ENCODE results near the gene KRTAP9-7. TPM values are rescaled to one million over a fixed set of nuclear protein-coding genes. Genes with fewer than 3 reads are reported as not detected.
A peak's percentile ranks its signal among the peaks of the same experiment; 100 is the strongest.

Gene KRTAP9-7
- total and polyA plus RNA-seq, 2 of the 4 experiments (the other 2 are of a cell fraction): not detected

DNA sequence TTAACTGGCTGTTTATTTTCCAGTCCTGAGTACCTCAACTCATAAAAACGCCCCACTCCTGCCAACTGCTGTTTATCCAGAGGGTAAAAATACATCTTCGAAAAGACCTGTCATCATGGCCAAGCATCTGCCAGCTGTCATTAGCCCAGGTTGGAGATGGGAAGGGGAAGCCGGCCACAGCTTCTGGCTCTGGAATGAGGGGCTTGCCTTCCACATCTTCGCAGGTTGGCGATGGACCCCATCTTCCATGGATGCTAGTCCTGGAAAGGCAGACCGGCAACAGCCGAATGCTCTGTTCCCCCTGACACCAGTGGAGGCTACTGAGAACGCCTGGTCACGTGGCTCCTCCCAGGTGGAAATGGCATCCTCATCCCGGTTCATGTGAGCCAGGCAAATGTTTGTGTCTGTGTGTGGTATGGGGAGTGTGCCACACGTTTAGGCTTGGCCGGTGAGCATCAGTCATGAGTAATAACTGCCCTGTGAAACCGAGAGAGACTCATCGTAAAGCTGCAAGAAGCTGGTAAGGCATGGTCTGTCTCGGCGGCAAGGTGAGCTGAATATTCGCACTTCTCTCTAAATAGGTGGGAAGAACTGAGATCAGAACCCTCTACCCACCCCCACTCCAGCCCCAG is 40.4 kb downstream of the KRTAP9-7 start:
- Histone ChIP-seq H3K14ac (replicated peaks; ENCODE audit: low read depth, low read length) (no peak overlapping the region), H4K8ac (ENCODE audit: low read depth in 2 of 2, low read length in 2 of 2) (no peak overlapping the region), H3K4me3 (ENCODE audit: insufficient read depth, low read depth, low read length) (no peak overlapping the region), H3K79me1 (ENCODE audit: low read depth in 1 of 2, low read length in 2 of 2) (no peaks in the 10 kb centered on the region), H4K5ac (ENCODE audit: low read depth, low read length) (no peak overlapping the region), H3K9ac (ENCODE audit: low read depth, low read length) (no peak overlapping the region), H3K9me3 (ENCODE audit: control insufficient read depth, insufficient read depth, low read length) (peaks cover 4% of the 10 kb centered on the region; the same call in 1 of the 2 replicates), H2AFZ (replicated peaks; ENCODE audit: low read length, poor library complexity) (peak overlapping the region; percentile 9), H3K4me2 (ENCODE audit: low read depth, low read length) (no peak overlapping the region), H3K4me1 (ENCODE audit: control insufficient read depth, insufficient read depth, low read length) (no peaks in the 10 kb centered on the region), H3K23ac (ENCODE audit: low read depth, low read length) (no peak overlapping the region), H3K36me3 (ENCODE audit: control insufficient read depth, insufficient read depth, low read length) (no peaks in the 10 kb centered on the region), H3K4ac (ENCODE audit: low read depth, low read length) (no peak overlapping the region), H4K91ac (ENCODE audit: insufficient read depth, low read depth, low read length) (no peak overlapping the region), H2AK5ac (ENCODE audit: low read depth, low read length) (peak overlapping the region; percentile 65; the same call in 1 of the 2 replicates), H2BK15ac (ENCODE audit: low read depth, low read length) (no peak overlapping the region), H2BK120ac (ENCODE audit: low read depth, low read length) (no peak overlapping the region), H2BK20ac (ENCODE audit: low read depth, low read length) (no peak overlapping the region), H2AK9ac (replicated peaks; ENCODE audit: low read depth, low read length, poor library complexity) (no peak overlapping the region), H3K27me3 (ENCODE audit: control insufficient read depth, insufficient read depth, low read length) (peaks cover 5% of the 10 kb centered on the region), H3K27ac (ENCODE audit: insufficient read depth, low read length) (no peak overlapping the region), H3K56ac (ENCODE audit: extremely low read depth, insufficient read depth, low read length) (no peak overlapping the region), H4K20me1 (ENCODE audit: insufficient read depth, low read length) (no peaks in the 10 kb centered on the region), H3K18ac (ENCODE audit: low read depth, low read length) (no peak overlapping the region), H3K9me1 (ENCODE audit: insufficient read depth, low read length) (no peaks in the 10 kb centered on the region), H2BK5ac (ENCODE audit: low read depth, low read length, poor library complexity, severe bottlenecking) (no peak overlapping the region)
- DNase-seq (no peak), ATAC-seq (ENCODE audit: low read depth) (no peak)
- dilution Hi-C loops (cut with HindIII; ENCODE audit: low sequenced_read_pairs, unreplicated experiment) (no loop called here), in situ Hi-C loops (cut with MboI; ENCODE audit: low sequenced_read_pairs) (loop anchor here (10.0 kb wide), 1 partner anchor 59 kb away; no protein-coding TSS in a partner anchor), intact Hi-C loops (cut with micrococcal nuclease) (no loop called here)
- WGBS, 2 experiments (ENCODE audit: extremely low coverage in 2 of 2, insufficient read length in 1 of 2): 86% methylated on average over 5 of the region's 17 CpGs; no CpG with 5 or more reads in 1 of the 2 experiments
- TF ChIP-seq CHD1 (IDR thresholded peaks at IDR 0.05; ENCODE audit: low read depth, low read length) (no peak), POLR2A (IDR thresholded peaks at IDR 0.05; ENCODE audit: low read depth, low read length) (no peak), NFE2L2 (IDR thresholded peaks at IDR 0.05; ENCODE audit: low read depth, low read length) (no peak), SMC3 (IDR thresholded peaks at IDR 0.05; ENCODE audit: low read depth, low read length) (no peak), RAD21 (IDR thresholded peaks at IDR 0.05; ENCODE audit: low read length) (no peak), RCOR1 (IDR thresholded peaks at IDR 0.05; ENCODE audit: insufficient replicate concordance, low read length) (no peak), CEBPB (IDR thresholded peaks at IDR 0.05; ENCODE audit: low read depth, low read length) (no peak), MAFK (IDR thresholded peaks at IDR 0.05; ENCODE audit: low read depth, low read length) (no peak), MAZ (IDR thresholded peaks at IDR 0.05; ENCODE audit: borderline replicate concordance, low read depth, low read length) (no peak)
- TF ChIP-seq, protein P1, sequence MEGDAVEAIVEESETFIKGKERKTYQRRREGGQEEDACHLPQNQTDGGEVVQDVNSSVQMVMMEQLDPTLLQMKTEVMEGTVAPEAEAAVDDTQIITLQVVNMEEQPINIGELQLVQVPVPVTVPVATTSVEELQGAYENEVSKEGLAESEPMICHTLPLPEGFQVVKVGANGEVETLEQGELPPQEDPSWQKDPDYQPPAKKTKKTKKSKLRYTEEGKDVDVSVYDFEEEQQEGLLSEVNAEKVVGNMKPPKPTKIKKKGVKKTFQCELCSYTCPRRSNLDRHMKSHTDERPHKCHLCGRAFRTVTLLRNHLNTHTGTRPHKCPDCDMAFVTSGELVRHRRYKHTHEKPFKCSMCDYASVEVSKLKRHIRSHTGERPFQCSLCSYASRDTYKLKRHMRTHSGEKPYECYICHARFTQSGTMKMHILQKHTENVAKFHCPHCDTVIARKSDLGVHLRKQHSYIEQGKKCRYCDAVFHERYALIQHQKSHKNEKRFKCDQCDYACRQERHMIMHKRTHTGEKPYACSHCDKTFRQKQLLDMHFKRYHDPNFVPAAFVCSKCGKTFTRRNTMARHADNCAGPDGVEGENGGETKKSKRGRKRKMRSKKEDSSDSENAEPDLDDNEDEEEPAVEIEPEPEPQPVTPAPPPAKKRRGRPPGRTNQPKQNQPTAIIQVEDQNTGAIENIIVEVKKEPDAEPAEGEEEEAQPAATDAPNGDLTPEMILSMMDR (conservative IDR thresholded peaks at IDR 0.05; ENCODE audit: low read depth, low read length): no peak
- TF ChIP-seq, protein P2, sequence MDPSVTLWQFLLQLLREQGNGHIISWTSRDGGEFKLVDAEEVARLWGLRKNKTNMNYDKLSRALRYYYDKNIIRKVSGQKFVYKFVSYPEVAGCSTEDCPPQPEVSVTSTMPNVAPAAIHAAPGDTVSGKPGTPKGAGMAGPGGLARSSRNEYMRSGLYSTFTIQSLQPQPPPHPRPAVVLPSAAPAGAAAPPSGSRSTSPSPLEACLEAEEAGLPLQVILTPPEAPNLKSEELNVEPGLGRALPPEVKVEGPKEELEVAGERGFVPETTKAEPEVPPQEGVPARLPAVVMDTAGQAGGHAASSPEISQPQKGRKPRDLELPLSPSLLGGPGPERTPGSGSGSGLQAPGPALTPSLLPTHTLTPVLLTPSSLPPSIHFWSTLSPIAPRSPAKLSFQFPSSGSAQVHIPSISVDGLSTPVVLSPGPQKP (IDR thresholded peaks at IDR 0.05; ENCODE audit: borderline replicate concordance, low read depth, low read length): no peak
- BruUV-seq (replicated peaks): no TSS peak
- POLR2A ChIA-PET (ENCODE audit: unreplicated experiment): no interaction called here
- CTCF ChIA-PET: no interaction called here
